ENCODE results near the gene GAS7. TPM values are rescaled to one million over a fixed set of nuclear protein-coding genes. Genes with fewer than 3 reads are reported as not detected.

The GAS7 gene
- total and polyA plus RNA-seq, 9 of the 15 experiments (the other 6 are each of a cell fraction or from before 2014, with no cell fraction given): 0.11 to 0.33 TPM; not detected in 7

DNA sequence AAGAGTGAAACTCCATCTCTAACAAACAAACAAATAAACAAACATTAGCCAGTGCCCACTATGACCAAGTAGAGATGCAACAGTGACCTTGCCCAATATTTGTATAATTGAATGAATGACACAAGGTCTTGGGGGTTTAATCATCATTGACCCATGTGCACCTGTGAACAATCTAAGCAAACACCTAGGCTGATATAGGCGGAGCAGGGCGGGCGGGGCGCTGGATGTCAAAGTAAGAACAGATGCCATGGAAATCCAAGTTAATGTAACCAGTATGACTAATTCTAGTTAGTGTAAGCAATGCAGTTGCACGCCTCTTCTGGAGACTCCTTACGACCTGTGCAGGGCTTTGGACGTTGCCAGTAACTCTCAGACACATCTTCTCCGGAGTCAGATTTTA is 310.9 kb downstream of the GAS7 start:
- Histone ChIP-seq H3K4me1 (replicated peaks in 1 of 2; ENCODE audit: control insufficient read depth in 2 of 2, insufficient read depth in 2 of 2, low read length in 2 of 2) (no peaks in the 10 kb centered on the region), H3K27ac (ENCODE audit: extremely low read depth, low read depth, low read length) (no peak overlapping the region), H2AFZ (ENCODE audit: low read depth, low read length) (no peak overlapping the region), H3K9me1 (ENCODE audit: control insufficient read depth, insufficient read depth, low read length) (no peaks in the 10 kb centered on the region), H3K27me3 (ENCODE audit: control insufficient read depth in 2 of 2, insufficient read depth in 2 of 2, low read length in 2 of 2) (no peaks in the 10 kb centered on the region), H3K9ac (ENCODE audit: insufficient read depth in 1 of 2, low read depth in 2 of 2, low read length in 2 of 2) (no peak overlapping the region), H3K4me3 (no peak overlapping the region), H3K9me3 (replicated peaks; ENCODE audit: control insufficient read depth, insufficient read depth, low read depth, low read length) (no peaks in the 10 kb centered on the region), H4K20me1 (replicated peaks; ENCODE audit: control insufficient read depth, insufficient read depth, low read length) (no peaks in the 10 kb centered on the region), H3K36me3 (ENCODE audit: control insufficient read depth, insufficient read depth, low read length) (no peaks in the 10 kb centered on the region), H3K4me2 (ENCODE audit: insufficient read depth, low read length) (no peak overlapping the region), H3K79me2 (ENCODE audit: control insufficient read depth, insufficient read depth, low read length) (no peaks in the 10 kb centered on the region)
- intact Hi-C loops (cut with micrococcal nuclease): no loop called here
- 1% methylated on average over 8 of the region's 8 CpGs for WGBS (ENCODE audit: insufficient coverage, low coverage, missing lambda C conversion rate)
- in situ Hi-C loops (cut with MboI): no loop called here
- ATAC-seq: no peak
- no peak for FAIRE-seq
- ChIA-PET CTCF (ENCODE audit: low intra/inter-chr PET ratio) (no interaction called here), POLR2A (no interaction called here)
- no TSS peak for BruUV-seq (replicated peaks)
- no peak for DNase-seq (ENCODE audit: extremely low read depth in 1 of 4, low spot score in 3 of 4)
- TF ChIP-seq, protein P1, sequence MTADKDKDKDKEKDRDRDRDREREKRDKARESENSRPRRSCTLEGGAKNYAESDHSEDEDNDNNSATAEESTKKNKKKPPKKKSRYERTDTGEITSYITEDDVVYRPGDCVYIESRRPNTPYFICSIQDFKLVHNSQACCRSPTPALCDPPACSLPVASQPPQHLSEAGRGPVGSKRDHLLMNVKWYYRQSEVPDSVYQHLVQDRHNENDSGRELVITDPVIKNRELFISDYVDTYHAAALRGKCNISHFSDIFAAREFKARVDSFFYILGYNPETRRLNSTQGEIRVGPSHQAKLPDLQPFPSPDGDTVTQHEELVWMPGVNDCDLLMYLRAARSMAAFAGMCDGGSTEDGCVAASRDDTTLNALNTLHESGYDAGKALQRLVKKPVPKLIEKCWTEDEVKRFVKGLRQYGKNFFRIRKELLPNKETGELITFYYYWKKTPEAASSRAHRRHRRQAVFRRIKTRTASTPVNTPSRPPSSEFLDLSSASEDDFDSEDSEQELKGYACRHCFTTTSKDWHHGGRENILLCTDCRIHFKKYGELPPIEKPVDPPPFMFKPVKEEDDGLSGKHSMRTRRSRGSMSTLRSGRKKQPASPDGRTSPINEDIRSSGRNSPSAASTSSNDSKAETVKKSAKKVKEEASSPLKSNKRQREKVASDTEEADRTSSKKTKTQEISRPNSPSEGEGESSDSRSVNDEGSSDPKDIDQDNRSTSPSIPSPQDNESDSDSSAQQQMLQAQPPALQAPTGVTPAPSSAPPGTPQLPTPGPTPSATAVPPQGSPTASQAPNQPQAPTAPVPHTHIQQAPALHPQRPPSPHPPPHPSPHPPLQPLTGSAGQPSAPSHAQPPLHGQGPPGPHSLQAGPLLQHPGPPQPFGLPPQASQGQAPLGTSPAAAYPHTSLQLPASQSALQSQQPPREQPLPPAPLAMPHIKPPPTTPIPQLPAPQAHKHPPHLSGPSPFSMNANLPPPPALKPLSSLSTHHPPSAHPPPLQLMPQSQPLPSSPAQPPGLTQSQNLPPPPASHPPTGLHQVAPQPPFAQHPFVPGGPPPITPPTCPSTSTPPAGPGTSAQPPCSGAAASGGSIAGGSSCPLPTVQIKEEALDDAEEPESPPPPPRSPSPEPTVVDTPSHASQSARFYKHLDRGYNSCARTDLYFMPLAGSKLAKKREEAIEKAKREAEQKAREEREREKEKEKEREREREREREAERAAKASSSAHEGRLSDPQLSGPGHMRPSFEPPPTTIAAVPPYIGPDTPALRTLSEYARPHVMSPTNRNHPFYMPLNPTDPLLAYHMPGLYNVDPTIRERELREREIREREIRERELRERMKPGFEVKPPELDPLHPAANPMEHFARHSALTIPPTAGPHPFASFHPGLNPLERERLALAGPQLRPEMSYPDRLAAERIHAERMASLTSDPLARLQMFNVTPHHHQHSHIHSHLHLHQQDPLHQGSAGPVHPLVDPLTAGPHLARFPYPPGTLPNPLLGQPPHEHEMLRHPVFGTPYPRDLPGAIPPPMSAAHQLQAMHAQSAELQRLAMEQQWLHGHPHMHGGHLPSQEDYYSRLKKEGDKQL (CRISPR knock-in tag; IDR thresholded peaks at IDR 0.05; ENCODE audit: borderline replicate concordance): no peak
- TF ChIP-seq ZNF644 (tag; IDR thresholded peaks at IDR 0.05; ENCODE audit: low read depth): no peak
- TF ChIP-seq MTA3 (IDR thresholded peaks at IDR 0.05; ENCODE audit: borderline replicate concordance): no peak
- TF ChIP-seq, protein P2, sequence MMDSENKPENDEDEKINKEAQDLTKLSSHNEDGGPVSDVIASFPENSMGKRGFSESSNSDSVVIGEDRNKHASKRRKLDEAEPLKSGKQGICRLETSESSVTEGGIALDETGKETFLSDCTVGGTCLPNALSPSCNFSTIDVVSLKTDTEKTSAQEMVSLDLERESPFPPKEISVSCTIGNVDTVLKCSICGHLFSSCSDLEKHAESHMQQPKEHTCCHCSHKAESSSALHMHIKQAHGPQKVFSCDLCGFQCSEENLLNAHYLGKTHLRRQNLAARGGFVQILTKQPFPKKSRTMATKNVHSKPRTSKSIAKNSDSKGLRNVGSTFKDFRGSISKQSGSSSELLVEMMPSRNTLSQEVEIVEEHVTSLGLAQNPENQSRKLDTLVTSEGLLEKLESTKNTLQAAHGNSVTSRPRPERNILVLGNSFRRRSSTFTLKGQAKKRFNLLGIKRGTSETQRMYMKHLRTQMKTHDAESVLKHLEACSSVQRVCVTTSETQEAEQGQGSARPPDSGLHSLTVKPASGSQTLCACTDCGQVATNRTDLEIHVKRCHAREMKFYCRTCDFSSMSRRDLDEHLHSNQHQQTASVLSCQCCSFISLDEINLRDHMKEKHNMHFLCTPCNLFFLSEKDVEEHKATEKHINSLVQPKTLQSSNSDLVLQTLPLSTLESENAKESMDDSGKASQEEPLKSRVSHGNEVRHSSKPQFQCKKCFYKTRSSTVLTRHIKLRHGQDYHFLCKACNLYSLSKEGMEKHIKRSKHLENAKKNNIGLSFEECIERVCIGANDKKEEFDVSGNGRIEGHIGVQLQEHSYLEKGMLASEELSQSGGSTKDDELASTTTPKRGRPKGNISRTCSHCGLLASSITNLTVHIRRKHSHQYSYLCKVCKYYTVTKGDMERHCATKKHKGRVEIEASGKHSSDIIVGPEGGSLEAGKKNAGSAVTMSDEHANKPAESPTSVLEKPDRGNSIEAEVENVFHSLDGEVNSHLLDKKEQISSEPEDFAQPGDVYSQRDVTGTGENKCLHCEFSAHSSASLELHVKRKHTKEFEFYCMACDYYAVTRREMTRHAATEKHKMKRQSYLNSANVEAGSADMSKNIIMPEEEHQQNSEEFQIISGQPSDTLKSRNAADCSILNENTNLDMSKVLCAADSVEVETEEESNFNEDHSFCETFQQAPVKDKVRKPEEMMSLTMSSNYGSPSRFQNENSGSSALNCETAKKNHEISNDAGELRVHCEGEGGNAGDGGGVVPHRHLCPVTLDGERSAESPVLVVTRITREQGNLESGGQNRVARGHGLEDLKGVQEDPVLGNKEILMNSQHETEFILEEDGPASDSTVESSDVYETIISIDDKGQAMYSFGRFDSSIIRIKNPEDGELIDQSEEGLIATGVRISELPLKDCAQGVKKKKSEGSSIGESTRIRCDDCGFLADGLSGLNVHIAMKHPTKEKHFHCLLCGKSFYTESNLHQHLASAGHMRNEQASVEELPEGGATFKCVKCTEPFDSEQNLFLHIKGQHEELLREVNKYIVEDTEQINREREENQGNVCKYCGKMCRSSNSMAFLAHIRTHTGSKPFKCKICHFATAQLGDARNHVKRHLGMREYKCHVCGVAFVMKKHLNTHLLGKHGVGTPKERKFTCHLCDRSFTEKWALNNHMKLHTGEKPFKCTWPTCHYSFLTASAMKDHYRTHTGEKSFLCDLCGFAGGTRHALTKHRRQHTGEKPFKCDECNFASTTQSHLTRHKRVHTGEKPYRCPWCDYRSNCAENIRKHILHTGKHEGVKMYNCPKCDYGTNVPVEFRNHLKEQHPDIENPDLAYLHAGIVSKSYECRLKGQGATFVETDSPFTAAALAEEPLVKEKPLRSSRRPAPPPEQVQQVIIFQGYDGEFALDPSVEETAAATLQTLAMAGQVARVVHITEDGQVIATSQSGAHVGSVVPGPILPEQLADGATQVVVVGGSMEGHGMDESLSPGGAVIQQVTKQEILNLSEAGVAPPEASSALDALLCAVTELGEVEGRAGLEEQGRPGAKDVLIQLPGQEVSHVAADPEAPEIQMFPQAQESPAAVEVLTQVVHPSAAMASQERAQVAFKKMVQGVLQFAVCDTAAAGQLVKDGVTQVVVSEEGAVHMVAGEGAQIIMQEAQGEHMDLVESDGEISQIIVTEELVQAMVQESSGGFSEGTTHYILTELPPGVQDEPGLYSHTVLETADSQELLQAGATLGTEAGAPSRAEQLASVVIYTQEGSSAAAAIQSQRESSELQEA (IDR thresholded peaks at IDR 0.05; ENCODE audit: low read depth): no peak
- TF ChIP-seq, protein P3, sequence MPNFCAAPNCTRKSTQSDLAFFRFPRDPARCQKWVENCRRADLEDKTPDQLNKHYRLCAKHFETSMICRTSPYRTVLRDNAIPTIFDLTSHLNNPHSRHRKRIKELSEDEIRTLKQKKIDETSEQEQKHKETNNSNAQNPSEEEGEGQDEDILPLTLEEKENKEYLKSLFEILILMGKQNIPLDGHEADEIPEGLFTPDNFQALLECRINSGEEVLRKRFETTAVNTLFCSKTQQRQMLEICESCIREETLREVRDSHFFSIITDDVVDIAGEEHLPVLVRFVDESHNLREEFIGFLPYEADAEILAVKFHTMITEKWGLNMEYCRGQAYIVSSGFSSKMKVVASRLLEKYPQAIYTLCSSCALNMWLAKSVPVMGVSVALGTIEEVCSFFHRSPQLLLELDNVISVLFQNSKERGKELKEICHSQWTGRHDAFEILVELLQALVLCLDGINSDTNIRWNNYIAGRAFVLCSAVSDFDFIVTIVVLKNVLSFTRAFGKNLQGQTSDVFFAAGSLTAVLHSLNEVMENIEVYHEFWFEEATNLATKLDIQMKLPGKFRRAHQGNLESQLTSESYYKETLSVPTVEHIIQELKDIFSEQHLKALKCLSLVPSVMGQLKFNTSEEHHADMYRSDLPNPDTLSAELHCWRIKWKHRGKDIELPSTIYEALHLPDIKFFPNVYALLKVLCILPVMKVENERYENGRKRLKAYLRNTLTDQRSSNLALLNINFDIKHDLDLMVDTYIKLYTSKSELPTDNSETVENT (CRISPR knock-in tag; IDR thresholded peaks at IDR 0.05): no peak
- TF ChIP-seq SRSF9 (IDR thresholded peaks at IDR 0.05; ENCODE audit: borderline replicate concordance, low read depth, low read length): no peak
